Mononuclear cell (primary cell): Measurements from ENCODE around the gene RPL37. TPM values are rescaled to one million over a fixed set of nuclear protein-coding genes. Genes with fewer than 3 reads are reported as not detected.
"Not testable (repeated sequence)": the region's sequence is repeated elsewhere in the genome, so short reads cannot be mapped to it uniquely, and the experiment has no call there.

Experiments
- H3K27me3 ChIP-seq: 2 replicates; pipeline ENCODE4 v1.6.0; 2011; ENCODE audit warnings: low read length, control low read depth; ENCODE audit not compliant: insufficient read depth
- H3K4me1 ChIP-seq: 2 replicates; pipeline ENCODE4 v1.5.1; 2011; ENCODE audit warnings: mild to moderate bottlenecking, low read length, control low read depth; ENCODE audit not compliant: insufficient read depth
- H3K4me3 ChIP-seq: 2 replicates; pipeline ENCODE4 v1.5.1; 2011; ENCODE audit warnings: mild to moderate bottlenecking, low read length, moderate library complexity
- H3K9me3 ChIP-seq: 2 replicates; pipeline ENCODE4 v1.5.1; 2011; ENCODE audit warnings: low read depth, mild to moderate bottlenecking, control low read depth, low read length
- total RNA-seq: library from RNA; depleted of rRNA; stranded (reverse); fragments of >200 nt; gene quantifications from one replicate; pipeline ENCODE4 v1.2.3, GENCODE V29; 2012

Gene RPL37
- total RNA-seq, 1 donor, result 790 TPM

- peaks cover 38% of the 10 kb centered on the region for H3K4me1 ChIP-seq
- H3K9me3 ChIP-seq, H3K4me3 ChIP-seq, H3K27me3 ChIP-seq: not testable (repeated sequence)
Observed at GRCh38 chr5:40794340-40794739, 40.7 kb downstream of the RPL37 start.

GRCh38 chr5:40792691-40793090, 42.3 kb downstream of the RPL37 start:
- H3K9me3 ChIP-seq, H3K27me3 ChIP-seq, H3K4me3 ChIP-seq: not testable (repeated sequence)
- peaks cover 34% of the 10 kb centered on the region for H3K4me1 ChIP-seq

- H3K4me1 ChIP-seq, result peaks cover 31% of the 10 kb centered on the region
- no peaks in the 10 kb centered on the region for H3K27me3 ChIP-seq
- H3K9me3 ChIP-seq, result no peaks in the 10 kb centered on the region
- H3K4me3 ChIP-seq, result no peak overlapping the region
Observed at GRCh38 chr5:40791715-40792139, 43.3 kb downstream of the RPL37 start.

GRCh38 chr5:40790947-40791593, 44.0 kb downstream of the RPL37 start:
- Histone ChIP-seq H3K27me3 (no peaks in the 10 kb centered on the region), H3K9me3 (no peaks in the 10 kb centered on the region), H3K4me3 (no peak overlapping the region), H3K4me1 (peaks cover 25% of the 10 kb centered on the region)

- not testable (repeated sequence) for H3K27me3 ChIP-seq, H3K4me3 ChIP-seq, H3K9me3 ChIP-seq
- H3K4me1 ChIP-seq, result peaks cover 16% of the 10 kb centered on the region
Observed at GRCh38 chr5:40788941-40789340, 46.1 kb downstream of the RPL37 start.

GRCh38 chr5:40787986-40788385, 47.0 kb downstream of the RPL37 start:
- Histone ChIP-seq H3K9me3 (no peaks in the 10 kb centered on the region), H3K4me3 (no peak overlapping the region), H3K4me1 (peaks cover 16% of the 10 kb centered on the region), H3K27me3 (no peaks in the 10 kb centered on the region)

GRCh38 chr5:40786664-40787063, 48.4 kb downstream of the RPL37 start:
- H3K27me3 ChIP-seq, H3K4me3 ChIP-seq, H3K9me3 ChIP-seq: not testable (repeated sequence)
- H3K4me1 ChIP-seq, result peaks cover 19% of the 10 kb centered on the region

- no peaks in the 10 kb centered on the region for H3K9me3 ChIP-seq
- no peak overlapping the region for H3K4me3 ChIP-seq
- H3K4me1 ChIP-seq, result peaks cover 11% of the 10 kb centered on the region
- no peaks in the 10 kb centered on the region for H3K27me3 ChIP-seq
Observed at GRCh38 chr5:40784916-40785315, 50.1 kb downstream of the RPL37 start.

GRCh38 chr5:40784027-40784653, 50.9 kb downstream of the RPL37 start:
- Histone ChIP-seq H3K4me1 (peaks cover 4% of the 10 kb centered on the region), H3K27me3 (no peaks in the 10 kb centered on the region), H3K4me3 (no peak overlapping the region), H3K9me3 (no peaks in the 10 kb centered on the region)

GRCh38 chr5:40781843-40782409, 53.1 kb downstream of the RPL37 start:
- no peaks in the 10 kb centered on the region for H3K9me3 ChIP-seq
- H3K4me1 ChIP-seq, result peaks cover 4% of the 10 kb centered on the region
- H3K4me3 ChIP-seq, result no peak overlapping the region
- no peaks in the 10 kb centered on the region for H3K27me3 ChIP-seq

- Histone ChIP-seq H3K4me1 (peaks cover 4% of the 10 kb centered on the region), H3K4me3 (no peak overlapping the region), H3K27me3 (no peaks in the 10 kb centered on the region), H3K9me3 (no peaks in the 10 kb centered on the region)
Observed at GRCh38 chr5:40780858-40781257, 54.2 kb downstream of the RPL37 start.

- peaks cover 4% of the 10 kb centered on the region for H3K4me1 ChIP-seq
- H3K4me3 ChIP-seq, result no peak overlapping the region
- no peaks in the 10 kb centered on the region for H3K9me3 ChIP-seq
- no peaks in the 10 kb centered on the region for H3K27me3 ChIP-seq
Observed at GRCh38 chr5:40780199-40780598, 54.8 kb downstream of the RPL37 start.

- Histone ChIP-seq H3K4me1 (peaks cover 4% of the 10 kb centered on the region), H3K9me3 (no peaks in the 10 kb centered on the region), H3K27me3 (no peaks in the 10 kb centered on the region), H3K4me3 (no peak overlapping the region)
Observed at GRCh38 chr5:40779561-40779960, 55.5 kb downstream of the RPL37 start.

GRCh38 chr5:40778133-40778532, 56.9 kb downstream of the RPL37 start:
- Histone ChIP-seq H3K4me1 (peaks cover 4% of the 10 kb centered on the region), H3K9me3 (no peaks in the 10 kb centered on the region)

GRCh38 chr5:40776658-40776977, 58.4 kb downstream of the RPL37 start:
- Histone ChIP-seq H3K4me1 (no peaks in the 10 kb centered on the region), H3K9me3 (no peaks in the 10 kb centered on the region), H3K27me3 (no peaks in the 10 kb centered on the region), H3K4me3 (no peak overlapping the region)

More at GRCh38 chr5:40778133-40778532, 56.9 kb downstream of the RPL37 start:
- Histone ChIP-seq H3K4me3 (no peak overlapping the region), H3K27me3 (no peaks in the 10 kb centered on the region)
